Measurements from ENCODE around the gene C6orf47.

C6orf47 gene

DNA sequence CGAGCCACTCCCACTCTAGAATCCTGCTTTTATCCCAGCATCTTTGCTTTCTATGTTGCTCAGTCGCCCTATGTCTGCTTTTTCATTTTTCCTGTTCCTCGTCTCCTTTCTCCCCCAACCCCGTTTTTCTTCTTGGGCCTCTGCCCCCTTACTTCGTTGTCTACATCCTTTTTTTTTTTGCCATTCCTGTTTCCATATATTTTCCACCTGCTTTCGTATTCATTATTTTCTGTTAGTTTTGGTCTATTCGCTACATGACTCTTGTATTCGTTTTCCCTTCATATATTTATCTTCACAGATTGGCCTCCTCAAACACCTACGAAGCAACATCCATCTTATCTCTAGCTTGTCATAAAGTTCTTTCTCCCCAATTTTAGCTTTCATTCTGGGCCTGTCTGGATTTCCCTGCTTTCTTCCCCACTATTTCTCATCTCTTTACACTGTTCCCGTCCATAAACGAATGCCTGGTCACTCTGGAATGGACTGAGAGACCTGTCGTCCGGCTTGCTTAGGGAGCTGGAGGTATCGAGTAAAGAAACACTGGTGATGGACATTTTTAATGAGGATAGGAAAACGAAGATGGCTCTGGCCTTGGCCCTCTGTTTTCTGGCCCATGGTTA lies 39.1 kb downstream of the C6orf47 start:
- H3K4me3 ChIP-seq (ENCODE audit: low read depth, low read length), result peak overlapping the region; percentile 96
- TF ChIP-seq, protein P1, sequence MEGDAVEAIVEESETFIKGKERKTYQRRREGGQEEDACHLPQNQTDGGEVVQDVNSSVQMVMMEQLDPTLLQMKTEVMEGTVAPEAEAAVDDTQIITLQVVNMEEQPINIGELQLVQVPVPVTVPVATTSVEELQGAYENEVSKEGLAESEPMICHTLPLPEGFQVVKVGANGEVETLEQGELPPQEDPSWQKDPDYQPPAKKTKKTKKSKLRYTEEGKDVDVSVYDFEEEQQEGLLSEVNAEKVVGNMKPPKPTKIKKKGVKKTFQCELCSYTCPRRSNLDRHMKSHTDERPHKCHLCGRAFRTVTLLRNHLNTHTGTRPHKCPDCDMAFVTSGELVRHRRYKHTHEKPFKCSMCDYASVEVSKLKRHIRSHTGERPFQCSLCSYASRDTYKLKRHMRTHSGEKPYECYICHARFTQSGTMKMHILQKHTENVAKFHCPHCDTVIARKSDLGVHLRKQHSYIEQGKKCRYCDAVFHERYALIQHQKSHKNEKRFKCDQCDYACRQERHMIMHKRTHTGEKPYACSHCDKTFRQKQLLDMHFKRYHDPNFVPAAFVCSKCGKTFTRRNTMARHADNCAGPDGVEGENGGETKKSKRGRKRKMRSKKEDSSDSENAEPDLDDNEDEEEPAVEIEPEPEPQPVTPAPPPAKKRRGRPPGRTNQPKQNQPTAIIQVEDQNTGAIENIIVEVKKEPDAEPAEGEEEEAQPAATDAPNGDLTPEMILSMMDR (IDR thresholded peaks at IDR 0.05; ENCODE audit: low read depth, low read length), result no peak

DNA sequence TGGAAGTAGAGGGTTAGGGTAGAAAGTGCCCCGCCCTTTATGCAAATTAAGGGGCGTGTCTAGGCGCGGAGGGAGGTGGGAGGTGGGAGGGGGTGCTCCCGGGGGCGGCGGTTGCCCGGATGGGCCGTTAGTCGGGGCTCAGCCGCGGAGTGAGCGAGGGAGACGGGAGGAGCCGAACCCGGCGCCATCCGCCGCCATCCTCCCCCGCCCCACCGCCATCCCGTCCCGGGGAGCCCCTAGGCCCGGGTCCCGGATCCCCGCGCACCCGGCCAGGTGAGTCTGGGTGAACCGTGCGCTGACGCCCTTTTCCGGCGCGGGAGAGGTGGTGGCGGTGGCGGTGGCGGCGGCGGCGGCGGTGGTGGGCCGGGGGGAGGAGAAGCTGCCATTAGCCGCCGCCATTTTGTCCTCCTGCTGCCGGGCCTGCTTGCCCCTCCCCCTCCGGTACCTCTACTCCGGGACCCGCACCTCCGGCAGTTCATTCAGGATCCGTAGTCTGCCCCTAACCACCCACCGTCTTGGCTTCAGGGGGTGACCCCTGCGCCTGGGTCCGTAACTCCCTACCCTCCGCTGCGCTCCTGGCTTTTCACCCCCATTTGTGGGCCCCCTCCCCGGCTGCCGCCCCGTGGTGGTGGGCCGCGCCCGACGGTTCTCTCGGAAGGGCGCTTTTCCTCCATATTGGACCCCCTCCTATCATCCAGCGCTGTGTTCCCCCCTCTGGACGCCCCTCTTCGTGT lies 39.8 kb downstream of the C6orf47 start, which contains the start of gene PRRC2A:
Gene PRRC2A (plus strand): TSS at position 130 of the 734 bp plus-strand sequence. CDS start 2,075 bp downstream, outside the sequence.
- TF ChIP-seq, protein P1 (IDR thresholded peaks at IDR 0.05; ENCODE audit: low read depth, low read length), result no peak

DNA sequence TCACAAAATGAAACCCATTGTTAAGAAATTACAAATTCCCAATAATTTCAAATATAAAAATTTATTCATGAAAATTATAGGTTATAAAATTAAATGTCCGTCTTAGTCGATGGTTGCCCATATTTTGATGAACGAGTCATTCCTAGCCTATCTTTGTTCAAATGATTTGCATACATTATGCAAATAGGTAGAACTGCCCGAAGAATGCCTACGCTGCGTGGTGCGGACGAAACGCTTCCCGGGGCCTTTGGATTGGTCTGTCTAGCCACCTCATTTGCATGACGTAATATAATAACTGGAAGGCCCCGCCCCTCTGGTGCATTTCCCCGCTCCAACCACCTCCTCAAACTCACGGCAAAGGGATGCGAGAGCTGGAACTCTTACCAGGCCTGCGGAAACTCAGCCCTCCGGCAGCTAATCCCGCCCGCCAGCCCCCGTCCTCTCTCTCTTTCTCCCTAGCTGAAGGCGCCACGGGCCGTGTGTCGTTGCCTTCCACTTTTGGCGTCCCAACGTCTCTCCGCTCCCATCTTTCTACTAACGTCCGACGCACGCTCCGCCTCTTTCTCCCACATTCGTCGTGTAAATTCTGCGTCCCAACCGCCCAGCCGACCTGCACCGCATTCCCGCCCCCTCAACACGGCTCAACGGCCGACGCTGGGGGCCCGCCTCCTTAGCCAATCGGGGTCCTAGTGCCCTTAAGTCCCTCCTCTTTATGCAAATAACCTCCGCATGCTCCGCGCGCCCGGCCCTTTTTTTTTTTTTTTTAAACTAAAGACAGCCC lies 40.6 kb downstream of the C6orf47 start:
- peak overlapping the region; percentile 96 for H3K4me3 ChIP-seq (ENCODE audit: low read depth, low read length)
- TF ChIP-seq, protein P1 (IDR thresholded peaks at IDR 0.05; ENCODE audit: low read depth, low read length), result no peak

More for the DNA sequence above, 39.8 kb downstream of the C6orf47 start, which contains the start of gene PRRC2A:
- H3K4me3 ChIP-seq (ENCODE audit: low read depth, low read length), result peak within 1 kb of the TSS; percentile 96

DNA sequence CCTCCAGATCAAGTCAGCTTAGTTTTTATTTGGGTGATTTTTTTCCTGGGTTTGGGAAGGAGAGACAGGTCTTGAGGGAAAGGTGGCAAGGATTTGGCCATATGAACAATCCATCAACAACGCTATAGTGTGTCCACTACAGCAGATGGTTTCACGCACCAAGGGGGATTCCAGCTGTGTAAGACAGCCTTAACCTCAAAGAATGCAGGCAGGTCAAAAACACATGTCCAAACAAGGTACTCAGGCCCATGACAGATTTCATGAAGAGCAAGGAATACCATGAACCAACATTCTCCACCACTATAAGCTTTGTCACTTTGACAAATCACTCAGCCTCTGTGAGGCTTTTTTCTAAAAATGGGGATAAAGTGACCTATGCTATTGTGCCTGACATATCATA lies 43.6 kb downstream of the C6orf47 start:
- no peak overlapping the region for H3K4me3 ChIP-seq (ENCODE audit: low read depth, low read length)
- TF ChIP-seq, protein P1 (IDR thresholded peaks at IDR 0.05; ENCODE audit: low read depth, low read length), result no peak

DNA sequence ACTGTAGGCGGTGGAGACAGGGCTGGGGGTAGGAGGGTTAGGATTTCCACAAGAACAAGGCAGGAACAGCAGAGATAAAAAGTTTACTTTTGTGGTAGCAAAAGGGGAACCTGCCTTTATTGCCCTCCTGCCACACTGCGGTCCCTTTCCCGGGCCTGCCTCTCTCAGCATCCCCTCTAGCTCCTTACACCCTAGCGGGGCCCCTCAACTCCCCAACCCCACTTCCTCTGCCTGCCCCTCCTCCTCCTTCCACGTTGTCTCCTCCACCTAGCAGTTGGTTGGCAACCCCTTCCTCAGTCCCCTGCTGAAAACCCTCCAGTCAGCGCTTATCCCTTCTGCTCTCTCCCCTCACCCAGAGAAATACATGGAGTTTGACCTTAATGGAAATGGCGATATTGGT lies 44.8 kb downstream of the C6orf47 start:
- no peak overlapping the region for H3K4me3 ChIP-seq (ENCODE audit: low read depth, low read length)
- TF ChIP-seq, protein P1 (IDR thresholded peaks at IDR 0.05; ENCODE audit: low read depth, low read length), result no peak

DNA sequence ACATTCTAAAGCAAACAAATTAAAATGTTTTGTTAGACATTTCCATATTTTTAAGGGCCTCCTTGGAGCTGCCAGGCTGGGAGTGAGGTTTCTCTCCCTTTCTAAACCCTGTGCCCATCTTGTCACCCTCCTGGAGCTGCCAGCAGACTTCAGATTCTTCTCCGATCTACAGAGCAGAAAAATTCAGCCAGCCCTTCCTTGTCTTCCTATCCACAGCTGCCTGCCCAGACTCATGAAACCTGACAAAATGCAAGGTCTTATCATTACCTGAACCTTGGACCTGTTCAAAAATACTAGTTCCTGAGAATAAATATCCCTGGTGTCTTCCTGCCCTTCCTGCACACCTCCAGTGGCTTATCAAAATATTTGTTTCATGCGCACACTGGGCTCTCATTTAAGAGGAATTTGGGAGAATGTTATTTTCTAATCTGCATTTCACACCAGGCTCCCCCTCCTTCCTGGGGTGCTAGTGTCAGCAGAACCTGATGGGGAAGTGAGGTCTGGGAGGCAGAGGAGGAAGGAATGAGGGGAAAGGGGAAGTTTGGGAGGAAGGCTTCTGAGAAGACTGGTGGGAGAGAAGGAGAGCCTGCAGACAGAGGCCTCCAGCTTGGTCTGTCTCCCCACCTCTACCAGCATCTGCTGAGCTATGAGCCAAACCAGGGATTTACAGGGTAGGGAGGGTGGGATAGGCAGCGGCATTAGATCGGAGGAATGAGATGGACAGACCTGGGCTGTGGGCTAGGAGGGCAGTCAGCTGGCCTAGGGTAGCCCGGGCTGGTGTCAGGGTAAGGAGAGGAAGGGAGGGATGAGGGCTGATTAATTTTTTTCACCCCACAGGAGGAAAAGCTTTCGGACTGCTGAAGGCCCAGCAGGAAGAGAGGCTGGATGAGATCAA lies 45.6 kb downstream of the C6orf47 start, which contains the start of gene AIF1:
Gene AIF1 (plus strand): TSS at position 551 of the 895 bp plus-strand sequence. CDS start 96 bp downstream, at position 647.
- no peak within 1 kb of the TSS for H3K4me3 ChIP-seq (ENCODE audit: low read depth, low read length)
- TF ChIP-seq, protein P1 (IDR thresholded peaks at IDR 0.05; ENCODE audit: low read depth, low read length), result no peak
